Activated CD4-positive, alpha-beta T cell treated with anti-CD3 and anti-CD28 coated beads, Interleukin-2, amount 50 U/mL, for 24 hours (primary cell): ENCODE data around the gene TRPC4.

Experiments
- DNase-seq, 2 donors: peaks; one replicate each; pipeline ENCODE4 v3.0.0-alpha.2; 2020; ENCODE audit warnings: low read depth in 1 of 2, low spot score in 1 of 2

The TRPC4 gene

DNA sequence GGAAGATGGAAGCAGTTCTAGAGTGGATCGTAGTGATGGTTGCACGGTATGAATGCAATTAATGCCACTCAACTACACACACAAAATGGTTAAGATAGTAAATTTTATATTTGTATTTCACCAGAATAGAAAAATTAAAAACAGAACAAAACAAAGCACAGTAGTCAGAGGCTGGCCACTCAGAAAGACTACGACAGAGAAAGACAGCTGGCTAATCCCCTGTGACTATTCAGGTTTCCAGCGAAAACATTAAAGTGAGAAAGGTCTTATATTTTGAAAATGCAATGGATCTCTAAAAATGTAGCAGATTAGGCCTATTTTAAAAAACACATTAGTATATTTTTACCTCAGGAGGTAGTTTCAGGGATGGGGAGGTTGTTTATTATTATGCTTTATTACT lies 139.7 kb downstream of the TRPC4 start:
- no peak for DNase-seq

DNA sequence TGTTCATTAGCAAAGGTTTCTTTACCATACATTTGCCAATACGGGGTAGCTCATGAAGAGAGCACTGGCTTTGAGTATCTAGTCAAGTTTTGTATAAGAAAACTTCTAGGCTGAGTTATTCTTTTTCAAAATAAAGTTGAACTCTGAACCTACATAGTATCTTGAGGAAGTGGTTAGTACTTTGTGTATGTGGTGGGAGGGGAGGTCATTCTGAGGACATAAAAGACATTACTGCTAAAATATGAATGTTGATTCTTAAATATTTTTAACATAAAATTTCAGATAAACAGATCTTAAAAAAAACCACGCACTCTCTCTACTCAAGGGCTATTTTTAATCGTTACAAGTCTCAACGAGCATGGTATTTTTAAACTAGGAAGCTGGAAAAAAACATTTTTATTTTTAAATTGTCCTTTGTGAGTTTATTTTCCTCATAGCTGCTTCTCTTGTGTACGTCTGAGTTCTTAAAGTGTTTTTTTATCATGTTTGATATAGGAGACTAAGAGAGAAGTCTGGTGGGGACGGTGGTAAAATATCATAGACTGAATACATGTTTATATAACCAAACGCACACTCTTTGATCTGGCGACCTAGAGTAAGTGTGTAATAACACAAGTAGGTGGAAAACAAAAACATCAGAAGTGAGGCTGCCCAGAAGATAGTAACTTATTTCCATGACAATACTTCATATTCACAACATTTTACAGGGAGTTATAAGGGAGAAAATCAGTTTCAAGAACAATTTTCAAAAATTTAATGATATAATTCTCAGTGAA lies 153.0 kb downstream of the TRPC4 start:
- DNase-seq = no peak

DNA sequence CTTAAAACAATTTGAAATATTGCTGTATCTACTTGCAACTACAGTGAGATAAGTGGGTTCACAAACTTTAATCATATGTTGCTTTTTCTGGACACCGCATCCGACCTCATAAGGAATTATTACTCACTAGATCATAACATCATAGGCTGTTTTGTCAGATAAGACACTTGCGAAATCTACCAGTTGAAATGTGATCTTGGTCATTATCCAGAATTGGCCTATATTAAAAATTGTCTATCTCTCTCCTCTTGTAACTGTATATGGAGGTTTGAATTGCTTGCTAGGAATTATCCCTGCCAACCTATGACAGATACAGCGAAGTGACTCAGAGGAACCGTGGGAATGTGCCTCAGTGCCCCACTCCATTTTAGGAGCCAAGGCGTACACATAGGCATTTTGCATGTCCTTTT lies 154.0 kb downstream of the TRPC4 start:
- DNase-seq = no peak

DNA sequence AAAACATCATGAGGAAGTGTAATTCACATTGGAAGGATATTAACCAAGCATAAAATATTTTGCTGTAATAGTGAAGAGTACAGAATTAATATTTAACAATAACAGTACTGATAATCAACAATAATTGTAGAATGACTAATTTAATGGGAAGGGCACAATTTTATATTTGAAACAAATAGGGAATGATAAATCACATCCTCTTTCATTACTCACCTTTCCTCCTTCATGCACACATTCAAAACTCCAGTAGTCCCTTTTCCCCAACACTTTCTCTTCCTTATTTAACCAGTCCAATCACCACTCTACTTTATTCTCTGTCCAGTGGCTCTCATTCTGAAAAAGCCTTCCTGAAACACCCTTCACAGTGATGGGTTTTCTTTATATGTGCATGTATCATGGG lies 160.3 kb downstream of the TRPC4 start:
- no peak for DNase-seq

DNA sequence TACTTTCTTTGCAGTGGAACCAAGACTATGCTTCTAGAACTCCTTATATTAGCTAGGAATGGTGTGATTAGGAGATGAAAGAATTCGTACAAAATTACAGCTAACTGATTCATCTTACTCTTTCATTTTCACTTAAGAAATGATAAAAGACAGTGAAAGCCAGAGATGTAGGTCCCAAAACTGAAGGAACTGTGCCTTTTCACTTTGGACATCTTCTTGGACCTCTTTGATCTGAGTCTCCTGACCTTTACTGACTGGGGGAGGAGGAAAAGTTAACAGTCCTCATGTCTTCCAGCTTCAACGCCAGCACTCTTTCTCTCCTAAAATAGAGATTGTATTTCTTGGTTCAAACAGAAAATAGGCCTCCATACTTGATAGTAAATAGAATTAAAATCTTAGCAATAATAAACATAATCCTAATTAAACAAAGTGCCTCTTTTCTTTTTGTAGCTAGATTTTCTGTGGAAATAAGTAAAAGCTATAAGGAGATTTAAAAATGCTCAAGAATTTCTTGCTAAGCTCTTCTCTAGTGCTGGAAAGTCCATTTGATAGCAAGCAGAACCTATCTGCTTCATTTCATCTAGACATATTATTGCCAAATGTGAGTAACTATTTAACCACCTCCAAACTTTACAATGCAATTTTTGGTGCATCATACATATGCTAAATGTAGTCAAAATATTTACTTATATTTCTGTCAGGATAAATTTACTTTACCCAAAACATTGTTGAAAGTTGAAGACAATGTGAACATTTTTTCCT lies 161.7 kb downstream of the TRPC4 start:
- no peak for DNase-seq

DNA sequence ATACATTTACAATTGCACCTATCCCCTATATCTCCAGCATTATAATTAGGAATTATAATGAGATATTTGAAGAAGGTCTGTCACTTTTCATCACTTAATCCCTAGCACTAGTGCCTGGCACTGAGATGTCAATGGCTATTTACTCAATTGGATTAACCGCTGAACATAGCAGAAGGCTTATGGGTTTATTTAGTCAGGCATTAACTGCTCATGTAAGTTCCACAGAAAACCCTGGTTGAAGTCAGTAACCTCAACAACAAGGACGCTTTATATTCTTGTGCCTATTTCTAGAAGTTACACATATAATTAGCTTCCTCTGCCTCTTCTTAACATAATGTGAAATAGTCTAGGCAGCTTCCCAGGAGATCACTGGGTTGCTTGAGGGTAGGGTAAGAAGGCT lies 163.5 kb downstream of the TRPC4 start:
- DNase-seq = no peak

DNA sequence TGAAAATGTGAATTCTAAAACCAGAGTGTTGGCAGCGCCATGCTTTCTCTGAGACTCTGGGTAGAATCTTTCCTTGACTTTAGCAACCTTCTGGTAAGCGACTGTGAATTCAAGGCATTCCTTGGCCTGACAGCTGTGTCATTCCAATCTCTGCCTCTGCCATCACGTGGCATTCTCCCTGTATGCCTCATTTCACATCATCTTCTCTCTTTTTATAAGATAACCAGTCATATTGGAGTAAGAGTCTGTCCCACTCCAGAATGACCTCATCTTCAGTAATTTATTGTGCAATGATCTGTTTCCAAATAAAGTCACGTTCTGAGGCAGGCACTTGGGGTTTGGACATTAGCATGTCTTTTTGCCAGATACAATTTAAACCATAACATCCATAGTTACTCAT lies 167.6 kb downstream of the TRPC4 start:
- DNase-seq = no peak

DNA sequence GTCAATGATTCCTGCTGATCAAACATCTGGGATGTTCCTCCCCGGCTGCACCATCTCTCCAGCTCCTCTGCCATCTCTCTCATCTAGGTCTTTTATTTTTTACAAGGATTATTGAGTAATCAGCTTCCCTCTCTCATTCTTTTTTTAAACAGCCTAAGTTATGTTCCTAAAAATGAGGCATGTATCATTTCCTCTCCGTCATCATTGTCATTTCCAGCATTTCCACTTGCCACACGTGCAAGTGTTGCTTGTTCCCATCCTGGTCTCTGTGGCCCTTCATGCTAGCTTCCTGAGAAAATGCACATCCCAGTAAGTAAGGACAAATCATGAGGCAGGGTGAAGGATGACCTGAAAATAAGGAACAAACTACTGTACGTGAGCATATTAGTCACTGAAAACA lies 168.3 kb downstream of the TRPC4 start:
- DNase-seq = no peak

DNA sequence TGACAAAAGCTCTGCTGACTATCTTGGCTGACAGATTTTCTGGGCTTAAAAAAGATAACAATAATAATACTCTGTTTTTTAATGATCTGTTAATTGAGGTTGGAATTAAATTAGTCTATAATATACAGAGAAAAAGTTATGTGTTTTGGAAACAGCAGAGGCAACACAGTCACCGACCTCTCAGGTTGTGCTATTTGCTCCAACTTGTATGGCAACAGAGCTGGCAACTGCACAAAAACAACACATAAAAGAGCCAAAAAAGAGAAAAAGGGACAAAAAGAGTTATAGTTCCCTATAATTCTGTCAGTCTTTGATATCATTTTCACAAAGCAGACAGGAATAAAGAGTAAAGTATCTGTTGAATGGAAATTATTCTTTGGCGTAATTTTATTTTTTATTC lies 168.7 kb downstream of the TRPC4 start:
- no peak for DNase-seq

DNA sequence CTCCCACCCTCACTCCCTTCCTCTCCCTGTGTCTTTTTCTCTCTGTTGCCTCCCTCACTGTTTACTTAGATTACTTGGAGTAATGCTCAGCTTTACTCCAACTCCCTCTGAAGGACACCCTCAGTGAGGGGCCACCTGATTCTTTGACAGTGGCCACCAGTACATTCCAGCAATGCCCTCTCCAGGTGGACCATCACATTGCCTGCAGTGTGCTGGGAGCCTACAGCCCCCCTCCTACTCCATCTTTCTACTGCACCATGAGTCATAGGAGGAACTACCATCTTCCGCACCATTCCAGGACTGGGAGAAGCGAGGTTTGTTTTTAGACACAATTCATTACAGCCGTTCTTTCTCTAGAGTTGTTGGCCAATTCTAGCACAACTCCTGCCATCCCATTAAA lies 174.4 kb downstream of the TRPC4 start:
- no peak for DNase-seq

DNA sequence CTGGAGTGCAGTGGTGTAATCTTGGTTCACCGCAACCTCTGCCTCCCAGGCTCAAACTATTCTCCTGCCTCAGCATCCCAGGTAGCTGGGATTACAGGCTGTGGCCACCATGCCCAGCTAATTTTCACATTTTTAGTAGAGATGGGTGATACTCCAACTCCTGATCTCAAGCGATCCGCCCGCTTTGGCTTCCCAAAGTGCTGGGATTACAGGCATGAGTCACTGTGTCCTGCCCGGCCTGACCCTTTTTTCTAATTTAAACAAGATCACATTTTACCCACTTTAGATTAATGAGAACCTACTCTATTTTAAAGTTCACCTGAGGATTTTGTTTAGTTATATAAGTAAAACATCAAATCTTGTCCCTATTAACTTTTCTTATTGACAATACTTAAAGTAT lies 179.2 kb downstream of the TRPC4 start:
- DNase-seq = no peak

DNA sequence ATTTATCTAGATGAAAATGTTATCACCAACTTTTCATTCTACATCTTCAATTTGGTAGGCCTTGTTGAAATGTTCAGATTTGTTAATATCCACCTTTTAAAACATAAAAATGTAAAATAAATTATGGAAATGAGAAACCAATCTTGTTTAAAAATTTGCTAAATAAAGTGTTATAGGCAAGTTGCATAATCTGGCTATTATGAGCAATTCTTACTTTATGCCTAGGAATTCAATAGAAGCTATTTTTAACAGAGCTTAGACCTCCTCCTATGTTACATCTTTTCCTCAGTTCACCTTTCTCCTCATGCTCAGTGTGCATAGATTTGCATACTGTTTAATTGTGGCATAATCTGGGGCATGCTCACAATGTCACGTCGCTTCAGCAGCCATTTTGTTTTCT lies 183.1 kb downstream of the TRPC4 start:
- no peak for DNase-seq

DNA sequence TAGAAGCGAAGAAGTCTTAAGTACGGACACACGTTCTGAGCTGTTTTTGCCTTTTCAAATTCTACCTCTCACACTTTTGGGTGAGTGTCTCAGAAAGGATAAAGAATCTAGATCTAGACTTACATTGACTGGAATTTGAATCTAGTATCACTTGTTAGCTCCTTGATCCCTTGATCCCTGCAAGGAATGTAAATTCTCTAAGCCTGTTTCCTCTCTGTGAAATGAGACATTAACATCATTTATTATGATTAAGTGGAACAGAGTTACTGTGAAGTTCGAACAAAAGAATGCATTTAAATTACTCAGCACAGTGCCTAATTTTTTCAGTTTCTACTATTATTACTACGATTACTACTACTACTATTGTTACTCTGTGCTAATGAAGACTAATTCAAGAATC lies 184.4 kb downstream of the TRPC4 start:
- no peak for DNase-seq

DNA sequence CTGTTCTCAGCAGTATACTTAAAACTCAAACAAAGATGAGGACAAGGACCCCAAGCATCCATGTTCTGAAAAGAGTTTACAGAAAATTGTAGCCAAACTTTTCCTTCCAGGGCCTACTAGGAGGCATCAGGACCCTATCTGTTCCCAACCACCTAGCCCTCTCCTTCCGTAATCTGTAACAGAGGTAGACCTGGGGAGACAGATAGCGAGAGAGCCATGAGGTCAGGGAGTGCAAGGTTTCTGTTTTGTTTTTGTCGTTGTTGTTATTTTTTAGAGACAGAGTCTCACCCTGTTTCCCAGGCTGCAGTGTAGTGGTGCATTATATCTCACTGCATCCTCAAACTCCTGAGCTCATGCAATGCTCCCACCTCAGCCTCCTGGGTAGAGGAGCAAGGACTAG lies 187.1 kb downstream of the TRPC4 start:
- no peak for DNase-seq

DNA sequence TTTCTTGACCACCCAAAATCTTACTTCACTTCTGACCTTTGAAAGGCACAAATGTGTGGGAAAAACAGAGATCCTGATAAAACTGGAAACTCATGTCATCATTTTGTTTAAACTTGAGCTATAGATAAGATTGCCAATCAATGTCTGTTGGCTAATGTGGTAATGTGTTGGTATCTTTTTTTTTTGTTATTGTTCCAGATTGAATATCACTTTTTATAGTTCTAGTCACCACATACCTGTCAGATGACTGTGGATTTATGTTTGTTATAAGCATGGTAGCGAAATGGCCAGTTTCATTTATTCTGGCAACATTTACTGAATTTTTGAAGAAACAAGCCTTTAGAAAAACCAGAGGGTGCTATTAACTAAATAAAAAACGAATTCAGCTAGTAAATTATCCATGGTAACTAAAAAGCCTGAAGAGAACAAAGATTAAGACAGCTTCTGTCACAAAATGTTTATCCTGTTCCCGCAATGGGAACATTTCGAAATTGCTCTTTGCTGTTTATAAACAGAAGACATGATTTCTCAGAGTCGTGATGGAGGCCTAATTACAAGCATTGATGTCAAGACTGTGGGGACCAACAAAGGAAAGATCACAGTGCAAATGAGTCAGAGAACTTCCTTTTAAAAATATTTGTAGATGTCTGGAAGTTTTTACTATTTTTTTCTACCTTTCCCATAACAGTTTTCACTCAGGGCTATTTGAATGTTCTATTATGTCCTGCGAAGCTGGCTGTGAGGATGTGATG lies 188.1 kb downstream of the TRPC4 start:
- DNase-seq = no peak

DNA sequence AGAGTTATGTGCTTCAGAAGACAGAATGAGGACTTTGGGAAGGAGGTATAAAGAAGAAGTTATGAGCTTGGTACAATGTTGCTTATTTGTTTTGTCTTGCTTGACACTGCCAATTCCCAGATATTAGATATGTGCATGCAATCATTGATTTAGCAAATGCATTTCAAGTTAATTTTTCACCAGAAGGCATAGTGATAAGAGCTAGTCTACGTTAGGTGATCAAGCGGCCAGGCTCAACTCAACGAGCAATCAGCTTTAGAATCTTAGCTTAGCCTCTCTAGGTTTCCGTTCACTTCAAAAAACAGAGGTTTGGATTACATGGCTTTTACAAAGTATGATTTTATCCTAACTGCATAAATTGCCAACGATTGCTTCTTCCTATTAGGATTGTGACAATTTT lies 189.4 kb downstream of the TRPC4 start:
- DNase-seq = no peak

DNA sequence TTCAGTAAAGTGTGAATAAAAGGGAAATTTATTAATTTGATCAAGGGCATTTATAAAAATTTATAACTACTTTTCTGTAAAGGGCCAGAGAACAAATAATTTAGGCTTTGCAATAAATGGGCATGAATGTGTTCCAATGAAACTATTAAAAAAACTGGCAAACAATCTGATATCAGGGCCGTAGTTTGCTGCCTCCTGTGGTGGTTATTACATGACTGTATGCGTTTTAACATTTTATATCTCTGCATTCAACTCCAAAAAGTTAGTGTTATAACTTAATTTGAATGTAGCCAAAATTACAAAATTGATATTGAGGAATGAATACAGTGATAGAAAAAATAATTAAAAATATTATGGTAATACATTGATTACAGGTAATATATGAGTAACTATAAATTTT lies 190.5 kb downstream of the TRPC4 start:
- DNase-seq = no peak

DNA sequence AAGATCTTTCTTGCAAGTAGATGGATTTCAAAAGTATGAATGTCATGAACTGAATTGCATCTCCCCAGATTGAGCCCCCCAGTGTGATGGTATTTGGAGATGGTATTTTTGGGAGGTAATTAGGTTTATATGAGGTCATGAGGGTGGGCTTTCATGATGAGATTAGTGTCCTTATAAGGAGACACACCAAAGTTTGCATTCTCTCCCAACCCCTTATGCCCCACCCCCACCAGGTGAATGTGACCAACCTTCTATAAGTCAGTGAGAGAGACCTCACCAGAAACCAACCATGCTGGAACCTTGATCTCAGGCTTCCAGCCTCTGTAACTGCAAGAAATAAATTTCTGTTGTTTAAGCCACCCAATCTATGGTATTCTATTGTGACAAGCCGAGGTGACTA lies 199.7 kb downstream of the TRPC4 start:
- DNase-seq = no peak

DNA sequence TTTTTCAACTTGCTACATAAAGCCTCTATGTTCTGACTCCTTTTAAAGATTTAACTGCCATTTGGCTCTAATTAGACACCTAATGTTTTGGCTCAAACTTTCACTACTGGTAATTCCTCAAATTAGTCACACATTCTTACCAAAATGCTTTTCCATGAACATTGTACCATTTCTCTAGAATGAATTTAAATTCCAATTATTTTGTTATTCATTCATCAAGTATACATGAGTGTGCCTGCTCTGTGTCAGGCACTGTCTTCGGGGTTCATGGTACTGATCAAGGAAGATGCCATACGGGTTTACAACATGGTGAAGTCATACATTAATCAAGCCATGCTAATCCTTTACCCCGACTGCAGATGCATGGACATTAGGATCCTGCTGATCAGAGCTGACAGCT lies 201.9 kb downstream of the TRPC4 start:
- no peak for DNase-seq

DNA sequence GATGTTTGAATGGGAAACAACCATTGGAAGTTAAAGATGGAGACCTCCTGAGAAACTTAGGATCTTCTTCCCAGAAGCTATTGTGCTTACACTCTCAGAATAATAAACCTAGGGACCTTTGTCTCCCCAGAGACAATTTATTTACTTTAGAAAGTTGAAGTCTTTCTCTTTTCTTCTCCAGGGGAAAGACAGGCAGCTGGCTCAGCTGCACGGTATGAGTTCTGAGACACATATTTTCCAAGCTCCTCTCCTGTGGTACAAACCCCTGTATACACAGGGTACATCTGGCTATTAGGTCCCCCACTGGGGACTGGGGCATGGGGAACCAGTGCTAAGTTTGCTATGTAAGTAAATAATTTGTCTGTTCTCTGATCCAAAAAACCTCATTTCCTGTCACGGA lies 203.5 kb downstream of the TRPC4 start:
- no peak for DNase-seq

DNA sequence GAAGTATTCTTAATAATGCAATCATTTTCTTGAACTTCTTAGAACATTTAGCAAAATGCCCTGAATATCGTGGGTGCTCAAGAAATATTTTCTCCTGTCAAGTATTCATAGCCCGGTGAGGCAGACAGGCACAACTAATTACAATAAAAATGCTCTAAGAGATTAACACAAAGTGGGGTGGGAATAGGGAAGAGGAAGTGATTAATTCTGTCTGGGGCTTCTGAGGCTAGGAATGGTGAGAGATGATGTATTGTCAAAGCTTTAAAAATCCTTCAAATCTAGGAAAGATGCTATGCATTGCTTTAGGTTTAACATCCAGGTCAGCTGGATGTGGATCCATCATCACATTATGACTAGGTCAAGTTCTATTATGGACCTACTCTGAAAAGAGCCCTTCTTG lies 204.2 kb downstream of the TRPC4 start:
- no peak for DNase-seq

DNA sequence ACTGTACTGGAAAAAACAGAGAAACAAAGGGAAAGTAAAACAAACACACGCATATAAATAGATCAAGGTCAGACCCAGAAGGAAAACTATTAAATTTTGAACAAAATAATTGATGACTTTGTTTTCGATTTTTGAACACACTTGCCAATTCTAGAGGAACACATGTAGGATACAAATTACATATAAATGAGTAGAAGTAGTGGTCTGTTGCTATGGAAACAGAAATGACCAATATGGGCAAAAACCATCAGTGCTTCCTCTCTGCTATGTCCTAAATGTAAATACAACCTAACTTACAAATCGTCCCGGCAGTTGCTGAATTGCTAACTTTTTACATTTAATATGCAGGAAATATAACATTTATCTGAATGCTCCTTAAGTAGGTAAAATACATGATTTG lies 205.8 kb downstream of the TRPC4 start:
- no peak for DNase-seq
